Epithelial cell of prostate (primary cell): ENCODE data around the gene CDC42EP5.
"Not testable (repeated sequence)": the region's sequence is repeated elsewhere in the genome, so short reads cannot be mapped to it uniquely, and the experiment has no call there.

Experiments
- DNase-seq: peaks from one replicate; pipeline ENCODE4 v3.0.0-alpha.2; 2011; ENCODE audit warnings: low read depth, low spot score
- H3K27ac ChIP-seq: fragments of 450-650 bp; 2 replicates; pipeline ENCODE4 v1.5.1; 2017; ENCODE audit warnings: mild to moderate bottlenecking

Gene CDC42EP5

GRCh38 chr19:54492568-54492967, 19.5 kb upstream of the CDC42EP5 start:
- H3K27ac ChIP-seq, result no peak overlapping the region
- DNase-seq, result no peak

- no peak overlapping the region for H3K27ac ChIP-seq
- no peak for DNase-seq
Measured at GRCh38 chr19:54489766-54490165, 16.7 kb upstream of the CDC42EP5 start.

- H3K27ac ChIP-seq, result no peak overlapping the region
Measured at GRCh38 chr19:54489341-54489740, 16.2 kb upstream of the CDC42EP5 start.

GRCh38 chr19:54485851-54486250, 12.8 kb upstream of the CDC42EP5 start:
- no peak for DNase-seq

More at GRCh38 chr19:54489341-54489740, 16.2 kb upstream of the CDC42EP5 start:
- no peak for DNase-seq

GRCh38 chr19:54484451-54484850, 11.4 kb upstream of the CDC42EP5 start:
- DNase-seq, result no peak
- H3K27ac ChIP-seq, result no peak overlapping the region

More at GRCh38 chr19:54485851-54486250, 12.8 kb upstream of the CDC42EP5 start:
- no peak overlapping the region for H3K27ac ChIP-seq

GRCh38 chr19:54482889-54483288, 9.8 kb upstream of the CDC42EP5 start:
- no peak overlapping the region for H3K27ac ChIP-seq
- DNase-seq, result no peak

GRCh38 chr19:54481326-54481930, 8.3 kb upstream of the CDC42EP5 start:
- no peak for DNase-seq
- H3K27ac ChIP-seq, result no peak overlapping the region

GRCh38 chr19:54480051-54480450, 7.0 kb upstream of the CDC42EP5 start:
- DNase-seq, result no peak
- H3K27ac ChIP-seq, result no peak overlapping the region

- DNase-seq, result no peak
- H3K27ac ChIP-seq, result no peak overlapping the region
Measured at GRCh38 chr19:54478677-54479266, 5.7 kb upstream of the CDC42EP5 start.

GRCh38 chr19:54477650-54478049, 4.6 kb upstream of the CDC42EP5 start:
- DNase-seq, result no peak

GRCh38 chr19:54475706-54476105, 2.6 kb upstream of the CDC42EP5 start:
- DNase-seq, result no peak
- no peak overlapping the region for H3K27ac ChIP-seq

More at GRCh38 chr19:54477650-54478049, 4.6 kb upstream of the CDC42EP5 start:
- H3K27ac ChIP-seq, result no peak overlapping the region

GRCh38 chr19:54473892-54474372, 836 bp upstream of the CDC42EP5 start:
- peak overlapping the region; percentile 71 for H3K27ac ChIP-seq
- DNase-seq, result no peak

GRCh38 chr19:54470991-54471782, 1.9 kb downstream of the CDC42EP5 start:
- peak overlapping the region; percentile 39 for H3K27ac ChIP-seq
- no peak for DNase-seq

GRCh38 chr19:54470276-54470887, 2.7 kb downstream of the CDC42EP5 start:
- no peak overlapping the region for H3K27ac ChIP-seq
- DNase-seq, result no peak

GRCh38 chr19:54469496-54469934, 3.6 kb downstream of the CDC42EP5 start:
- H3K27ac ChIP-seq, result no peak overlapping the region
- no peak for DNase-seq

GRCh38 chr19:54466110-54466480, 7.0 kb downstream of the CDC42EP5 start:
- H3K27ac ChIP-seq, DNase-seq: not testable (repeated sequence)

GRCh38 chr19:54465426-54466109, 7.5 kb downstream of the CDC42EP5 start:
- peak overlapping the region; percentile 99 for H3K27ac ChIP-seq
- no peak for DNase-seq

GRCh38 chr19:54464630-54465425, 8.3 kb downstream of the CDC42EP5 start:
- peak overlapping the region; percentile 99 for H3K27ac ChIP-seq

GRCh38 chr19:54464044-54464629, 9.0 kb downstream of the CDC42EP5 start:
- DNase-seq, result peak; percentile 99

More at GRCh38 chr19:54464630-54465425, 8.3 kb downstream of the CDC42EP5 start:
- DNase-seq, result no peak

More at GRCh38 chr19:54464044-54464629, 9.0 kb downstream of the CDC42EP5 start:
- peak overlapping the region; percentile 99 for H3K27ac ChIP-seq
